Naive thymus-derived CD4-positive, alpha-beta T cell (primary cell): ENCODE measurements around the gene LIN7A. TPM values are rescaled to one million over a fixed set of nuclear protein-coding genes. Genes with fewer than 3 reads are reported as not detected.
"Not testable (repeated sequence)": the region's sequence is repeated elsewhere in the genome, so short reads cannot be mapped to it uniquely, and the experiment has no call there.

ENCODE experiments used
- ATAC-seq: fragments of 150-1000 bp; cut with Tn5 transposase; 2 replicates; pipeline ENCODE4 v1.10.0; 2021; ENCODE audit warnings: mild to moderate bottlenecking, moderate library complexity
- CTCF ChIA-PET: fragments of 350-600 bp; sonication (Branson Sonifier 250); formaldehyde crosslinking; loops from one replicate; lab custom pipeline; 2021; ENCODE audit warnings: antibody characterized with exemption; lab: Charles Lee
- POLR2A ChIA-PET: fragments of 350-600 bp; sonication (Branson Sonifier 250); formaldehyde crosslinking; loops from one replicate; lab custom pipeline; 2021; ENCODE audit warnings: antibody characterized with exemption, inconsistent platforms; lab: Charles Lee
- DNase-seq, 9 donors: peaks; one replicate each; pipeline versions ENCODE4 v3.0.0 to v3.0.0-alpha.2; 2020 to 2022; ENCODE audit warnings: mixed read lengths in 1 of 9
- H3K27ac ChIP-seq: one replicate; pipeline ENCODE4 v1.7.0; 2013; ENCODE audit warnings: mild to moderate bottlenecking, low read depth, low read length, moderate library complexity
- H3K27me3 ChIP-seq, 2 donors: one replicate each; pipeline ENCODE4 v1.7.0; 2013; ENCODE audit warnings: low read length in 2 of 2, mild to moderate bottlenecking in 2 of 2, moderate library complexity in 2 of 2; ENCODE audit not compliant: control insufficient read depth in 2 of 2, insufficient read depth in 2 of 2
- H3K36me3 ChIP-seq, 3 experiments: 1 replicate in 2 of 3; 2 replicates in 1 of 3; pipeline ENCODE4 v1.7.0; 2013; ENCODE audit warnings: low read length in 3 of 3, mild to moderate bottlenecking in 3 of 3, moderate library complexity in 1 of 3; ENCODE audit not compliant: insufficient read depth in 3 of 3, control insufficient read depth in 2 of 3
- H3K4me1 ChIP-seq, 2 donors: one replicate each; pipeline ENCODE4 v1.7.0; 2013; ENCODE audit warnings: low read length in 2 of 2, mild to moderate bottlenecking in 2 of 2, moderate library complexity in 1 of 2; ENCODE audit not compliant: control insufficient read depth in 2 of 2, insufficient read depth in 2 of 2
- H3K4me3 ChIP-seq: 2 replicates; pipeline ENCODE4 v1.7.0; 2013; ENCODE audit warnings: mild to moderate bottlenecking, low read length
- H3K9me3 ChIP-seq, 3 experiments: 1 replicate in 2 of 3; 2 replicates in 1 of 3; pipeline ENCODE4 v1.7.0; 2013; ENCODE audit warnings: low read length in 3 of 3; ENCODE audit not compliant: control insufficient read depth in 2 of 3
- H3K27ac Mint-ChIP-seq, 9 donors: one replicate each; pipeline ENCODE4 v1.8.0; 2020 to 2022; ENCODE audit warnings: mixed read lengths in 9 of 9, mild to moderate bottlenecking in 8 of 9, moderate library complexity in 5 of 9, inconsistent platforms in 2 of 9
- H3K27me3 Mint-ChIP-seq, 5 donors: one replicate each; pipeline ENCODE4 v1.8.0; 2021 to 2022; ENCODE audit warnings: mixed read lengths in 5 of 5, mild to moderate bottlenecking in 1 of 5
- H3K36me3 Mint-ChIP-seq, 5 donors: one replicate each; pipeline ENCODE4 v1.8.0; 2020 to 2022; ENCODE audit warnings: mixed read lengths in 5 of 5, mild to moderate bottlenecking in 3 of 5, inconsistent platforms in 1 of 5
- H3K4me1 Mint-ChIP-seq, 7 donors: one replicate each; pipeline ENCODE4 v1.8.0; 2020 to 2022; ENCODE audit warnings: mixed read lengths in 7 of 7, mild to moderate bottlenecking in 3 of 7, inconsistent platforms in 1 of 7
- H3K4me3 Mint-ChIP-seq, 10 donors: one replicate each; pipeline ENCODE4 v1.8.0; 2020 to 2022; ENCODE audit warnings: mild to moderate bottlenecking in 10 of 10, mixed read lengths in 10 of 10, moderate library complexity in 6 of 10, inconsistent platforms in 2 of 10
- H3K9me3 Mint-ChIP-seq, 11 donors: one replicate each; pipeline ENCODE4 v1.8.0; 2020 to 2022; ENCODE audit warnings: mixed read lengths in 11 of 11, mild to moderate bottlenecking in 4 of 11, inconsistent platforms in 1 of 11, moderate library complexity in 1 of 11
- intact Hi-C, 2 donors: fragments of 100-400 bp; cut with micrococcal nuclease; formaldehyde crosslinking; loops; one replicate each; pipeline ENCODE4 v1.15.1; 2023
- polyA plus RNA-seq, 2 donors: library from polyadenylated mRNA; unstranded; fragments of 300-500 nt; fragmentation: Illumina TruSeq; gene quantifications; one replicate each; pipeline ENCODE4 v1.2.3, GENCODE V29; 2021
- total RNA-seq, 6 experiments: library from RNA in 5 of 6; stranded (reverse) in 5 of 6; gene quantifications; 1 replicate in 5 of 6; 2 replicates in 1 of 6; pipeline ENCODE4 v1.2.3 and lab custom pipeline; 2021 to 2026

The LIN7A gene
- total and polyA plus RNA-seq, 7 experiments from 2014 or later: 0.27 to 7.1 (median 1.4) TPM; not detected in 4

- CTCF ChIA-PET, H3K36me3 ChIP-seq, H3K9me3 ChIP-seq, H3K27ac Mint-ChIP-seq, intact Hi-C loops, H3K4me3 ChIP-seq, DNase-seq, H3K36me3 Mint-ChIP-seq, H3K27ac ChIP-seq, POLR2A ChIA-PET, H3K4me1 Mint-ChIP-seq, H3K4me3 Mint-ChIP-seq, ATAC-seq, H3K27me3 Mint-ChIP-seq, H3K4me1 ChIP-seq, H3K27me3 ChIP-seq: not testable (repeated sequence)
- peaks cover 0 to 24% (median 4%) of the 10 kb centered on the region in 11 donors for H3K9me3 Mint-ChIP-seq
Observed at GRCh38 chr12:80782963-80783470, 154.7 kb downstream of the LIN7A start.

GRCh38 chr12:80781313-80781712 is 156.4 kb downstream of the LIN7A start:
- no peak overlapping the region for H3K27ac Mint-ChIP-seq
- Histone ChIP-seq H3K4me3 (no peak overlapping the region), H3K27ac (no peak overlapping the region), H3K4me1 (no peaks in the 10 kb centered on the region), H3K9me3 (no peaks in the 10 kb centered on the region), H3K27me3 (no peaks in the 10 kb centered on the region), H3K36me3 (no peaks in the 10 kb centered on the region)
- intact Hi-C loops: no loop called here
- no peaks in the 10 kb centered on the region for H3K27me3 Mint-ChIP-seq
- H3K4me1 Mint-ChIP-seq: peaks cover 0 to 2% (median 0%) of the 10 kb centered on the region in 7 donors
- peaks cover 0 to 4% (median 0%) of the 10 kb centered on the region in 5 donors for H3K36me3 Mint-ChIP-seq
- H3K4me3 Mint-ChIP-seq: no peak overlapping the region
- peaks cover 0 to 26% (median 7%) of the 10 kb centered on the region in 11 donors for H3K9me3 Mint-ChIP-seq
- DNase-seq (no peak), ATAC-seq (no peak)
- ChIA-PET CTCF (no interaction called here), POLR2A (no interaction called here)

GRCh38 chr12:80780746-80781145 is 157.0 kb downstream of the LIN7A start:
- Mint-ChIP-seq H3K36me3 (peaks cover 0 to 4% (median 0%) of the 10 kb centered on the region in 5 donors), H3K27me3 (no peaks in the 10 kb centered on the region), H3K9me3 (peaks cover 0 to 26% (median 8%) of the 10 kb centered on the region in 11 donors), H3K27ac (no peak overlapping the region), H3K4me1 (peaks cover 0 to 2% (median 0%) of the 10 kb centered on the region in 7 donors), H3K4me3 (no peak overlapping the region)
- no peak for ATAC-seq
- Histone ChIP-seq H3K4me1 (no peaks in the 10 kb centered on the region), H3K36me3 (no peaks in the 10 kb centered on the region), H3K4me3 (no peak overlapping the region), H3K9me3 (no peaks in the 10 kb centered on the region), H3K27ac (no peak overlapping the region), H3K27me3 (no peaks in the 10 kb centered on the region)
- CTCF ChIA-PET: no interaction called here
- intact Hi-C loops: no loop called here
- POLR2A ChIA-PET: no interaction called here
- DNase-seq: no peak

GRCh38 chr12:80778005-80778541 is 159.7 kb downstream of the LIN7A start:
- no peaks in the 10 kb centered on the region for H3K4me1 ChIP-seq
- peaks cover under 1 to 21% (median 8%) of the 10 kb centered on the region in 11 donors for H3K9me3 Mint-ChIP-seq
- no peaks in the 10 kb centered on the region for H3K27me3 Mint-ChIP-seq
- H3K4me3 Mint-ChIP-seq: no peak overlapping the region
- no peak overlapping the region for H3K27ac ChIP-seq
- H3K4me3 ChIP-seq: no peak overlapping the region
- ChIA-PET CTCF (no interaction called here), POLR2A (no interaction called here)
- ATAC-seq (no peak), DNase-seq (peak in 1 of 9 donors; percentile 27)
- no peaks in the 10 kb centered on the region for H3K27me3 ChIP-seq
- no peaks in the 10 kb centered on the region for H3K36me3 ChIP-seq
- peaks cover 0 to 2% (median 0%) of the 10 kb centered on the region in 5 donors for H3K36me3 Mint-ChIP-seq
- no peaks in the 10 kb centered on the region for H3K9me3 ChIP-seq
- H3K27ac Mint-ChIP-seq: no peak overlapping the region
- H3K4me1 Mint-ChIP-seq: peaks cover 0 to 2% (median 0%) of the 10 kb centered on the region in 7 donors
- intact Hi-C loops: no loop called here

GRCh38 chr12:80777587-80777986 is 160.1 kb downstream of the LIN7A start:
- H3K36me3 Mint-ChIP-seq: peaks cover 0 to 2% (median 0%) of the 10 kb centered on the region in 5 donors
- Histone ChIP-seq H3K27ac (no peak overlapping the region), H3K9me3 (no peaks in the 10 kb centered on the region), H3K4me3 (no peak overlapping the region), H3K36me3 (no peaks in the 10 kb centered on the region), H3K4me1 (no peaks in the 10 kb centered on the region), H3K27me3 (no peaks in the 10 kb centered on the region)
- peaks cover 0 to 2% (median 0%) of the 10 kb centered on the region in 7 donors for H3K4me1 Mint-ChIP-seq
- CTCF ChIA-PET: no interaction called here
- intact Hi-C loops: no loop called here
- no peak overlapping the region for H3K27ac Mint-ChIP-seq
- H3K27me3 Mint-ChIP-seq: no peaks in the 10 kb centered on the region
- peaks cover 5 to 21% (median 9%) of the 10 kb centered on the region in 11 donors for H3K9me3 Mint-ChIP-seq
- ATAC-seq (no peak), DNase-seq (no peak)
- POLR2A ChIA-PET: no interaction called here
- no peak overlapping the region for H3K4me3 Mint-ChIP-seq

GRCh38 chr12:80776706-80777105 is 161.0 kb downstream of the LIN7A start:
- intact Hi-C loops: no loop called here
- no peak overlapping the region for H3K4me3 Mint-ChIP-seq
- Histone ChIP-seq H3K9me3 (no peaks in the 10 kb centered on the region), H3K27me3 (no peaks in the 10 kb centered on the region), H3K36me3 (no peaks in the 10 kb centered on the region), H3K27ac (no peak overlapping the region), H3K4me1 (no peaks in the 10 kb centered on the region), H3K4me3 (no peak overlapping the region)
- peaks cover 6 to 25% (median 9%) of the 10 kb centered on the region in 11 donors for H3K9me3 Mint-ChIP-seq
- no peak overlapping the region for H3K27ac Mint-ChIP-seq
- POLR2A ChIA-PET: no interaction called here
- ATAC-seq: no peak
- no peaks in the 10 kb centered on the region for H3K27me3 Mint-ChIP-seq
- no peak for DNase-seq
- CTCF ChIA-PET: no interaction called here
- peaks cover 0 to 2% (median 0%) of the 10 kb centered on the region in 5 donors for H3K36me3 Mint-ChIP-seq
- H3K4me1 Mint-ChIP-seq: peaks cover 0 to 2% (median 0%) of the 10 kb centered on the region in 7 donors

GRCh38 chr12:80770958-80771357 is 166.8 kb downstream of the LIN7A start:
- Histone ChIP-seq H3K4me3 (no peak overlapping the region), H3K27me3 (no peaks in the 10 kb centered on the region), H3K27ac (no peak overlapping the region), H3K36me3 (no peaks in the 10 kb centered on the region), H3K9me3 (no peaks in the 10 kb centered on the region), H3K4me1 (no peaks in the 10 kb centered on the region)
- POLR2A ChIA-PET: no interaction called here
- ATAC-seq (no peak), DNase-seq (no peak)
- peaks cover 0 to 2% (median 0%) of the 10 kb centered on the region in 5 donors for H3K27me3 Mint-ChIP-seq
- H3K9me3 Mint-ChIP-seq: peaks cover 2 to 13% (median 7%) of the 10 kb centered on the region in 11 donors
- no peak overlapping the region for H3K4me3 Mint-ChIP-seq
- no peak overlapping the region for H3K27ac Mint-ChIP-seq
- H3K36me3 Mint-ChIP-seq: no peaks in the 10 kb centered on the region
- no peaks in the 10 kb centered on the region for H3K4me1 Mint-ChIP-seq
- intact Hi-C loops: no loop called here
- CTCF ChIA-PET: no interaction called here
